Stimulated activated naive B cell treated with anti-CD40 and anti-IgM and Interleukin-4, amounts not matched to agents 10 μg/mL and 1 μg/mL and 100 μg/mL, for 72 hours (primary cell): ENCODE measurements around the gene FBXL17.
"Not testable (repeated sequence)": the region's sequence is repeated elsewhere in the genome, so short reads cannot be mapped to it uniquely, and the experiment has no call there.

Source experiments
- ATAC-seq, 2 donors: fragments of 150-1000 bp; cut with Tn5 transposase; replicated peaks; 2 replicates each; pipeline ENCODE4 v1.10.0; 2021; ENCODE audit warnings: moderate library complexity in 1 of 2
- DNase-seq: peaks from one replicate; pipeline ENCODE4 v3.0.0; 2021
- H3K27ac Mint-ChIP-seq: one replicate; pipeline ENCODE4 v1.8.0; 2022; ENCODE audit warnings: mild to moderate bottlenecking, mixed read lengths
- H3K27me3 Mint-ChIP-seq, 2 donors: one replicate each; pipeline ENCODE4 v1.8.0; 2022; ENCODE audit warnings: mixed read lengths in 2 of 2
- H3K36me3 Mint-ChIP-seq, 2 donors: one replicate each; pipeline ENCODE4 v1.8.0; 2022; ENCODE audit warnings: mixed read lengths in 2 of 2, mild to moderate bottlenecking in 1 of 2
- H3K4me1 Mint-ChIP-seq, 2 donors: one replicate each; pipeline ENCODE4 v1.8.0; 2022; ENCODE audit warnings: mixed read lengths in 2 of 2, mild to moderate bottlenecking in 1 of 2
- H3K4me3 Mint-ChIP-seq, 2 donors: one replicate each; pipeline ENCODE4 v1.8.0; 2022; ENCODE audit warnings: mild to moderate bottlenecking in 2 of 2, mixed read lengths in 2 of 2, moderate library complexity in 1 of 2
- H3K9me3 Mint-ChIP-seq, 2 donors: one replicate each; pipeline ENCODE4 v1.8.0; 2022; ENCODE audit warnings: mixed read lengths in 2 of 2, mild to moderate bottlenecking in 1 of 2

The FBXL17 gene

GRCh38 chr5:108312258-108312657 lies 69.6 kb downstream of the FBXL17 start:
- Mint-ChIP-seq H3K27ac (no peak overlapping the region), H3K9me3 (no peaks in the 10 kb centered on the region)
- no peak for ATAC-seq

DNA sequence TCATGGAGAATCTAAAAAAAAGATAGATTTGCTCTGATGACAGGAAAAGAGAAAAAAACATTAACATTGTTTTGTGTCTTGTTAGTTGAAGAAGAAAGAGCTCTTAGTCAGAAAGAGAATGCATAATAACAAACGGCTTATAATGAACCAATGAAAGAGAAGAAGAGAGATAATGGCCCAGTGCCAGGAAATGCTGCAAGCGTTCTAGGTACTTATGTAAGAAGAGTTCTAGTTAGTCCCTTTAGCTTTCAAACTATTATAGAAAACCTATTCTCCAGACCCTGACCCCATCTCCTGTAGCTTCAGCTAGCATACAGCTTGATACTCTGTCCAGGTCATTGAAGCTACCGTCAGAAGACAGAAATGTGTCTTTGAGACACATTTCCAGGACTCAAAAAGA lies 70.2 kb downstream of the FBXL17 start:
- ATAC-seq = no peak
- H3K27ac Mint-ChIP-seq = no peak overlapping the region
- H3K4me3 Mint-ChIP-seq = no peak overlapping the region
- H3K36me3 Mint-ChIP-seq = peaks cover 3 to 8% of the 10 kb centered on the region in 2 donors
- H3K4me1 Mint-ChIP-seq = no peaks in the 10 kb centered on the region
- no peaks in the 10 kb centered on the region for H3K27me3 Mint-ChIP-seq
- no peaks in the 10 kb centered on the region for H3K9me3 Mint-ChIP-seq
- no peak for DNase-seq

More at GRCh38 chr5:108312258-108312657, 69.6 kb downstream of the FBXL17 start:
- H3K36me3 Mint-ChIP-seq = peaks cover 3 to 8% of the 10 kb centered on the region in 2 donors
- no peaks in the 10 kb centered on the region for H3K27me3 Mint-ChIP-seq
- H3K4me1 Mint-ChIP-seq = no peaks in the 10 kb centered on the region
- no peak overlapping the region for H3K4me3 Mint-ChIP-seq
- DNase-seq = no peak

- ATAC-seq (no peak), DNase-seq (no peak)
- Mint-ChIP-seq H3K4me3 (no peak overlapping the region), H3K4me1 (peaks cover 10 to 12% of the 10 kb centered on the region in 2 donors), H3K36me3 (no peaks in the 10 kb centered on the region), H3K27me3 (no peaks in the 10 kb centered on the region), H3K27ac (no peak overlapping the region), H3K9me3 (no peaks in the 10 kb centered on the region)
Observed at GRCh38 chr5:108303611-108304010, 78.3 kb downstream of the FBXL17 start.

- Mint-ChIP-seq H3K9me3 (no peaks in the 10 kb centered on the region), H3K4me3 (no peak overlapping the region), H3K27ac (no peak overlapping the region), H3K36me3 (no peaks in the 10 kb centered on the region), H3K27me3 (no peaks in the 10 kb centered on the region), H3K4me1 (peaks cover 10 to 12% of the 10 kb centered on the region in 2 donors)
- DNase-seq = no peak
- peak; percentile 47 to 51 for ATAC-seq
Observed at GRCh38 chr5:108303086-108303485, 78.8 kb downstream of the FBXL17 start.

GRCh38 chr5:108297042-108297601 lies 84.8 kb downstream of the FBXL17 start:
- Mint-ChIP-seq H3K4me3 (no peak overlapping the region), H3K9me3 (no peaks in the 10 kb centered on the region), H3K27me3 (no peaks in the 10 kb centered on the region), H3K4me1 (peaks cover 2 to 5% of the 10 kb centered on the region in 2 donors), H3K27ac (no peak overlapping the region), H3K36me3 (peaks cover 4 to 5% of the 10 kb centered on the region in 2 donors)
- DNase-seq = no peak
- ATAC-seq = no peak

DNA sequence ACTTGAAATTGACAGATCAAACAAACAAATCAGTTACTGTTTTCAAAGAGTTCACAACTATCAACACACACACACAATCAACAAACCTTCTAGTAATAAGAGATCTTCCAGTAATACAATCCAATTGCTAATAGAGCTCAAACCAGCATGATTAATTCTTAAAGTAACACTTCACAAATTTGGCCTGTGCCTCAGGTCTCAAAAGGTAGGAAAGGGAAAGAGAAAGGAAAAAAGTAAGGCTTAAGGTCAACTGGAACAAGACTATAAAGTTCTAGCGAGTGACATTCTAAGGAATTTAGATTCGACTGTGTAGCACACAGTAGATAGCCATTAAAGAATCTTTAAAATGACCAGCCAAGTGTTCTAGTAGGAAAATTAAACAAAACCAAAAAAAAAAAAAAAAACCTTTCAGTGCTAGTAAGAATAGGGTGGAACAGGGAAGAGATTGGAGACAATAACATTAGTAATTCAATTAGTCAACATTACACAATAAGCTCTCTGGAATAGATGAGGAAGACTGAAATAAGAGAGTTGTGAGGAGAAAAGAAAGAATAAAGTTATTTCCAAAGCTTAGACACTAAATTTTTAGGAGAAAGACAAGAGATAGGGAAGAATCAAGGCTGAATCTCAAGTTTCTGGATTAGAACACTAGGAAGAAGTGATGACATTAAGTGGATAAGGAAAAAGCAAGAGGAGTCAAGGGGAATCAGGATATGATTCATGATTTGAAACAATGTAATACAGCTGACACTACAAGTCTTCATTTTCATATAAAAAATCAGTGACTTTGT lies 86.1 kb downstream of the FBXL17 start:
- H3K27ac Mint-ChIP-seq = no peak overlapping the region
- H3K9me3 Mint-ChIP-seq = no peaks in the 10 kb centered on the region
- peaks cover 4 to 5% of the 10 kb centered on the region in 2 donors for H3K36me3 Mint-ChIP-seq
- peaks cover 2 to 5% of the 10 kb centered on the region in 2 donors for H3K4me1 Mint-ChIP-seq
- ATAC-seq (no peak), DNase-seq (no peak)
- H3K27me3 Mint-ChIP-seq = no peaks in the 10 kb centered on the region
- no peak overlapping the region for H3K4me3 Mint-ChIP-seq

- peaks cover 34 to 46% of the 10 kb centered on the region in 2 donors for H3K36me3 Mint-ChIP-seq
- H3K4me3 Mint-ChIP-seq = no peak overlapping the region
- H3K9me3 Mint-ChIP-seq = peaks cover 17 to 22% of the 10 kb centered on the region in 2 donors
- no peak for ATAC-seq
- H3K27me3 Mint-ChIP-seq = no peaks in the 10 kb centered on the region
- no peak overlapping the region for H3K27ac Mint-ChIP-seq
- DNase-seq = no peak
- peaks cover 17 to 18% of the 10 kb centered on the region in 2 donors for H3K4me1 Mint-ChIP-seq
Observed at GRCh38 chr5:108280960-108281569, 100.8 kb downstream of the FBXL17 start.

GRCh38 chr5:108280248-108280647 lies 101.7 kb downstream of the FBXL17 start:
- Mint-ChIP-seq H3K27me3 (no peaks in the 10 kb centered on the region), H3K27ac (no peak overlapping the region), H3K4me1 (peaks cover 18% of the 10 kb centered on the region in 2 donors), H3K9me3 (peaks cover 17 to 22% of the 10 kb centered on the region in 2 donors), H3K36me3 (peaks cover 30 to 41% of the 10 kb centered on the region in 2 donors), H3K4me3 (no peak overlapping the region)
- no peak for ATAC-seq
- DNase-seq = no peak

DNA sequence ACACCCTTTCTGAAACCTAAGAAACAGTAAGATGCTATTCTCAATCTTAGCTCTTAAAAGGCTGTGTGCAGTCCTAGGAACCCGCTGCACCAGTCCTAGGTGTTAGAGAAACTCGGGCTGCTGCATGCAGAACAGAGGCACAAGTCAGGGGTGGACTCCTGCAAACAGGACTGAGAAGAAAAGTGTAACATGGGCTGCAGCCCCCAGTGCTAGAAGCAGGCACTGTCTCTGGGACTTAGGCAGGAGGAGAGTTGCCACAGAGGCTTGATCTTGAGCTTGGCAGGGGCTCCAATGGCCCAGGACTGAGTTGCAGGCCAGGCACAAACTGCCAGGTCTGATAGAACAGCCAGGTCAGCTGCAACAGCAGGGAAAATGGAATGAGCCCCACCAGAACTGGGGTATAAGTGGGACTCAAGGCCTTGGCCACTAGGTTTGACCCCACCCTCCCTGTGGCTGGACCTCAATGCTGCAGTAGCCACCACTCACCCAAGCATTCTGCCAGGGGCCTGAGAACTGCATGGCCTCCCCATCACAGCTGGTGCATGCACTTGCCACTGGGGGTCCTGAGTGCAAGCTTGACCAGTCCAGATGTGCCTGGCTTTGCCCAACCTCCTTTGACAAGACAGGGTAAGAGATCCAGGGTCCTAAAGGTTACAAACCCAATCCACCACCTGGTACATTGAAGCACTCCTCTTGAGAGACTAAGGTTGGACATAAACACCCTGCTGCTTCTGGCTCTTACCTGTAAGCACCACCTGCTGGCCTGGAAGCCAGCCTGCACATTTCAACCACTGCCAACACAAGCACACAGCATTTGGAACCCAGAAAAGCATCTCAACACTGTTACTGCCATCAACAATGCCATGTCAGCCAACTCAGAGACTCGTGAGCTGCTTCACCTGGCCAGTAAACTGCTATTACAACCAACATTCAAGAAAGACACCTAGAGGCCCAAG lies 103.3 kb downstream of the FBXL17 start:
- Mint-ChIP-seq H3K27me3 (no peaks in the 10 kb centered on the region), H3K36me3 (peaks cover 20 to 32% of the 10 kb centered on the region in 2 donors), H3K4me3 (no peak overlapping the region), H3K9me3 (peaks cover 15% of the 10 kb centered on the region in 2 donors), H3K27ac (no peak overlapping the region), H3K4me1 (peaks cover 16 to 23% of the 10 kb centered on the region in 2 donors)
- DNase-seq (no peak), ATAC-seq (no peak)

DNA sequence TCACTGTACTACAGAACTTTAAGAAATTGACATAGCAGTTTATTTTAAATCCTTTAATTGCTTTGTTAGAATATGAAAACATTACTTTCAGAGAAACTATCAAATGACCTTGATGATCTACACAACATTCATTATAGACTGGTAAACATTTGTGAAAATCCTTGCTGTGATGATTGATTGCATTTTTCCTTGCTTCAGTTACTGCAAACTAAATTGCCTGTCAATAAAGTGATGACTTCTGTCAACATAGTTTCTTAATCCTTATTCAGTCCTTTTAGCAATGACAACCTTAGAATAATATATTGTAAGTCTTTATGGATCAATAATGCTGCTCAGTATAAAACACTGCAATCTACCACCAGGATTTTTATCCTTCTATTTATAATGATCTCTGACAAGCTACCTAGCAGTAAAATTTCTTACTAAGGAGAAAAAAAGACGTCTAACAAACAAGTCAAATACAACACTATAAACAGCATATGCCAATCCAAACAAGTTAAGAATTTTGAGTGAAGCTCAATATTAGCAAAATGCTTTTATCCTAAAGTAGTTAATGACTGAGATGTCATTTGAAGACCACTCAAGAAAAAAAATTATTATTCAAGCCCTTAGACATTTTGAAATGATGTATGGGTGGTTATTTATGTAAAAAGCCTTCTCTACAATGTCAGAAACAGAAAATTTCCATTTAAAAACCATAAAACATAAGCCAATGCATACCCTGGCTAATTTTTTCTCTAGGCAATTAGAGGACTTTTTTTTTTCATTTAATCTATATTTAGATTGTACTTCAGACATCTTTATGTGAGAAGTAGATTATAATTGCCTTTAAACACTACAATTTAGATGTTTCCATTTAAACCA lies 105.5 kb downstream of the FBXL17 start:
- H3K27me3 Mint-ChIP-seq = no peaks in the 10 kb centered on the region
- peaks cover under 1 to 3% of the 10 kb centered on the region in 2 donors for H3K9me3 Mint-ChIP-seq
- ATAC-seq (no peak), DNase-seq (no peak)
- peaks cover 14 to 23% of the 10 kb centered on the region in 2 donors for H3K4me1 Mint-ChIP-seq
- no peak overlapping the region for H3K27ac Mint-ChIP-seq
- peaks cover 10 to 22% of the 10 kb centered on the region in 2 donors for H3K36me3 Mint-ChIP-seq
- H3K4me3 Mint-ChIP-seq = no peak overlapping the region

DNA sequence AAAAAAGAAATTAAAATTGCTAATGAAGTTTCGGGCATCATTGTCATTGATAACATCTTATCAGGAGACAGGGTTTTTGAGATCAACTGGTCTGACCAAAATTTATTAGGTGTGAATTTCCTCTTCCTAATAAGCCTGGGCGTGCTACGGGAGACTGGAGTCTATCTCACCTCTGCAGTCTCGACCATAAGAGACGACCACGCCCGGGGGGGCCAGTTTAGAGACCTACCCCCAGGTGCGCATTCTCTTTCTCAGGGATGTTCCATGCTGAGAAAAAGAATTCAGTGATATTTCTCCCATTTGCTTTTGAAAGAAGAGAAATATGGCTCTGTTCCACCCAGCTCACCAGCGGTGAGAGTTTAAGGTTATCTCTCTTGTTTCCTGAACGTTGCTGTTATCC lies 107.8 kb downstream of the FBXL17 start:
- H3K9me3 Mint-ChIP-seq, H3K4me3 Mint-ChIP-seq, ATAC-seq, H3K27ac Mint-ChIP-seq, DNase-seq, H3K27me3 Mint-ChIP-seq: not testable (repeated sequence)
- Mint-ChIP-seq H3K4me1 (peaks cover 10 to 19% of the 10 kb centered on the region in 2 donors), H3K36me3 (peaks cover 7 to 13% of the 10 kb centered on the region in 2 donors)

- DNase-seq (no peak), ATAC-seq (no peak)
- H3K4me1 Mint-ChIP-seq = peaks cover 2 to 5% of the 10 kb centered on the region in 2 donors
- peaks cover 7 to 13% of the 10 kb centered on the region in 2 donors for H3K36me3 Mint-ChIP-seq
- peaks cover 0 to 3% of the 10 kb centered on the region in 2 donors for H3K9me3 Mint-ChIP-seq
- no peak overlapping the region for H3K4me3 Mint-ChIP-seq
- no peaks in the 10 kb centered on the region for H3K27me3 Mint-ChIP-seq
- H3K27ac Mint-ChIP-seq = no peak overlapping the region
Observed at GRCh38 chr5:108271127-108271526, 110.8 kb downstream of the FBXL17 start.

- no peak for ATAC-seq
- Mint-ChIP-seq H3K9me3 (no peaks in the 10 kb centered on the region), H3K4me3 (no peak overlapping the region), H3K27ac (no peak overlapping the region), H3K27me3 (no peaks in the 10 kb centered on the region), H3K36me3 (peaks cover 0 to 3% of the 10 kb centered on the region in 2 donors), H3K4me1 (peaks cover 0 to 4% of the 10 kb centered on the region in 2 donors)
- DNase-seq = no peak
Observed at GRCh38 chr5:108266242-108266641, 115.7 kb downstream of the FBXL17 start.
